RWPE2 (cell line): ENCODE measurements around the gene CLTCL1.

Experiments used
- ATAC-seq: fragments of 200-7000 bp; cut with Tn5 transposase; 3 replicates; pipeline ENCODE4 v1.9.1; 2021; ENCODE audit warnings: low read depth
- DNase-seq: peaks from one replicate; pipeline ENCODE4 v3.0.0-alpha.2; 2020; ENCODE audit warnings: low spot score
- H3K27ac ChIP-seq: fragments of 450-650 bp; 2 replicates; pipeline ENCODE4 v1.5.1; 2017; ENCODE audit warnings: mild to moderate bottlenecking; ENCODE audit not compliant: poor library complexity, severe bottlenecking
- H3K27me3 ChIP-seq: fragments of 250-450 bp; sonication (Bioruptor Pico); 2 replicates; pipeline ENCODE4 v1.5.1; 2021; ENCODE audit warnings: mild to moderate bottlenecking, moderate library complexity; ENCODE audit not compliant: insufficient read depth, poor library complexity, severe bottlenecking
- H3K36me3 ChIP-seq: fragments of 250-450 bp; sonication (Bioruptor Pico); 2 replicates; pipeline ENCODE4 v1.5.1; 2020; ENCODE audit warnings: low read depth, mild to moderate bottlenecking, moderate library complexity
- H3K4me1 ChIP-seq: fragments of 250-450 bp; sonication (Bioruptor Pico); 2 replicates; pipeline ENCODE4 v1.5.1; 2021; ENCODE audit warnings: mild to moderate bottlenecking, moderate library complexity; ENCODE audit not compliant: insufficient read depth, poor library complexity, severe bottlenecking
- H3K4me3 ChIP-seq: fragments of 250-450 bp; sonication (Bioruptor Pico); 2 replicates; pipeline ENCODE4 v1.5.1; 2021; ENCODE audit warnings: mild to moderate bottlenecking, moderate library complexity; ENCODE audit not compliant: severe bottlenecking
- H3K9me3 ChIP-seq: fragments of 250-450 bp; sonication (Bioruptor Pico); 2 replicates; pipeline ENCODE4 v1.5.1; 2021; ENCODE audit warnings: mild to moderate bottlenecking, moderate library complexity; ENCODE audit not compliant: severe bottlenecking
- CTCF ChIP-seq: fragments of 450-650 bp; IDR thresholded peaks from one replicate; pipeline ENCODE4 v1.5.1; 2017; ENCODE audit warnings: mild to moderate bottlenecking, moderate library complexity; ENCODE audit not compliant: poor library complexity, severe bottlenecking

Gene CLTCL1

GRCh38 chr22:19239464-19239863 lies 52.1 kb downstream of the CLTCL1 start:
- no peak for DNase-seq
- H3K36me3 ChIP-seq, result peaks cover 19% of the 10 kb centered on the region
- TF ChIP-seq CTCF, result no peak
- H3K27me3 ChIP-seq, result no peaks in the 10 kb centered on the region
- H3K4me3 ChIP-seq, result no peak overlapping the region
- no peaks in the 10 kb centered on the region for H3K9me3 ChIP-seq
- no peak overlapping the region for H3K27ac ChIP-seq
- H3K4me1 ChIP-seq, result no peaks in the 10 kb centered on the region
- ATAC-seq, result no peak

GRCh38 chr22:19238900-19239299 lies 52.6 kb downstream of the CLTCL1 start:
- H3K27me3 ChIP-seq, result no peaks in the 10 kb centered on the region
- TF ChIP-seq CTCF, result no peak
- no peak overlapping the region for H3K4me3 ChIP-seq
- H3K4me1 ChIP-seq, result no peaks in the 10 kb centered on the region
- H3K9me3 ChIP-seq, result no peaks in the 10 kb centered on the region
- DNase-seq, result no peak
- no peak overlapping the region for H3K27ac ChIP-seq
- peaks cover 23% of the 10 kb centered on the region for H3K36me3 ChIP-seq
- ATAC-seq, result no peak

GRCh38 chr22:19235874-19236273 lies 55.6 kb downstream of the CLTCL1 start:
- Histone ChIP-seq H3K27me3 (no peaks in the 10 kb centered on the region), H3K4me3 (no peak overlapping the region), H3K27ac (no peak overlapping the region), H3K4me1 (no peaks in the 10 kb centered on the region), H3K9me3 (peaks cover 4% of the 10 kb centered on the region), H3K36me3 (peaks cover 40% of the 10 kb centered on the region)
- DNase-seq (no peak), ATAC-seq (no peak)
- no peak for TF ChIP-seq CTCF

- H3K4me1 ChIP-seq, result no peaks in the 10 kb centered on the region
- H3K27ac ChIP-seq, result no peak overlapping the region
- H3K4me3 ChIP-seq, result no peak overlapping the region
- ATAC-seq (no peak), DNase-seq (no peak)
- peaks cover 46% of the 10 kb centered on the region for H3K36me3 ChIP-seq
- no peaks in the 10 kb centered on the region for H3K27me3 ChIP-seq
- peaks cover 4% of the 10 kb centered on the region for H3K9me3 ChIP-seq
- no peak for TF ChIP-seq CTCF
Observed at GRCh38 chr22:19234126-19234896, 57.2 kb downstream of the CLTCL1 start.

- no peak overlapping the region for H3K27ac ChIP-seq
- H3K27me3 ChIP-seq, result no peaks in the 10 kb centered on the region
- H3K4me1 ChIP-seq, result no peaks in the 10 kb centered on the region
- peaks cover 51% of the 10 kb centered on the region for H3K36me3 ChIP-seq
- no peak overlapping the region for H3K4me3 ChIP-seq
- DNase-seq (no peak), ATAC-seq (no peak)
- H3K9me3 ChIP-seq, result peaks cover 4% of the 10 kb centered on the region
- no peak for TF ChIP-seq CTCF
Observed at GRCh38 chr22:19233189-19233661, 58.3 kb downstream of the CLTCL1 start.
